Testis (tissue), 3 donors: ENCODE results near the gene POLN. TPM values are rescaled to one million over a fixed set of nuclear protein-coding genes. Genes with fewer than 3 reads are reported as not detected.

Experiments
- DNase-seq: peaks from one replicate; pipeline ENCODE4 v3.0.0-alpha.2; 2019
- H3K27ac ChIP-seq, 2 donors: fragments of 200-600 bp; sonication (generic); one replicate each; pipeline ENCODE4 v1.5.1; 2019
- H3K27me3 ChIP-seq: fragments of 200-600 bp; sonication (generic); one replicate; pipeline ENCODE4 v1.5.1; 2019
- H3K36me3 ChIP-seq: fragments of 200-600 bp; sonication (generic); one replicate; pipeline ENCODE4 v1.5.1; 2017; ENCODE audit warnings: low read depth; ENCODE audit errors: missing control alignments
- H3K4me1 ChIP-seq: fragments of 200-600 bp; sonication (generic); one replicate; pipeline ENCODE4 v1.5.1; 2019
- H3K4me3 ChIP-seq, 2 donors: fragments of 200-600 bp; sonication (generic); one replicate each; pipeline ENCODE4 v1.5.1; 2017 to 2019
- H3K9me3 ChIP-seq: fragments of 200-600 bp; sonication (generic); one replicate; pipeline ENCODE4 v1.5.1; 2017
- POLR2A ChIP-seq: fragments of 450-650 bp; IDR thresholded peaks from one replicate; pipeline ENCODE4 v1.6.1; 2017; ENCODE audit warnings: antibody characterized with exemption, mild to moderate bottlenecking, moderate library complexity
- WGBS, 2 donors: methylation state at CpG; one replicate each; pipeline ENCODE4 v1.1.5; 2018; 5-methylcytosine and 5-hydroxymethylcytosine counted together
- intact Hi-C: fragments of 100-400 bp; cut with DNase I; formaldehyde crosslinking; loops from one replicate; pipeline ENCODE4 v1.15.1; 2023; ENCODE audit warnings: low total_unique reads
- polyA plus RNA-seq: library from polyadenylated mRNA; stranded (reverse); fragments of 350-450 nt; fragmentation: Illumina TruSeq; extraction: RNeasy Lipid Tissue Mini Kit (QIAGEN cat#74804); gene quantifications from one replicate; pipeline ENCODE4 v1.2.3, GENCODE V29; 2014; ENCODE audit warnings: low read depth, low replicate concordance; ENCODE audit not compliant: insufficient read depth
- total RNA-seq, 2 donors: library from RNA; depleted of rRNA; stranded (reverse); fragments of >200 nt; gene quantifications; one replicate each; pipeline ENCODE4 v1.2.3, GENCODE V29; 2016
- TF ChIP-seq, protein P1 (sequence below), 3 experiments: fragments of 450-650 bp in 2 of 3; fragments of 200-600 bp in 1 of 3; sonication (generic) in 1 of 3; IDR thresholded peaks; one replicate each; pipeline ENCODE4 v1.5.1; 2016 to 2019; ENCODE audit warnings: antibody characterized with exemption in 3 of 3, mild to moderate bottlenecking in 2 of 3, moderate library complexity in 1 of 3

The POLN gene
- total and polyA plus RNA-seq, 3 donors from 2014 or later = 12.2 to 23.7 (median 22.9) TPM

DNA sequence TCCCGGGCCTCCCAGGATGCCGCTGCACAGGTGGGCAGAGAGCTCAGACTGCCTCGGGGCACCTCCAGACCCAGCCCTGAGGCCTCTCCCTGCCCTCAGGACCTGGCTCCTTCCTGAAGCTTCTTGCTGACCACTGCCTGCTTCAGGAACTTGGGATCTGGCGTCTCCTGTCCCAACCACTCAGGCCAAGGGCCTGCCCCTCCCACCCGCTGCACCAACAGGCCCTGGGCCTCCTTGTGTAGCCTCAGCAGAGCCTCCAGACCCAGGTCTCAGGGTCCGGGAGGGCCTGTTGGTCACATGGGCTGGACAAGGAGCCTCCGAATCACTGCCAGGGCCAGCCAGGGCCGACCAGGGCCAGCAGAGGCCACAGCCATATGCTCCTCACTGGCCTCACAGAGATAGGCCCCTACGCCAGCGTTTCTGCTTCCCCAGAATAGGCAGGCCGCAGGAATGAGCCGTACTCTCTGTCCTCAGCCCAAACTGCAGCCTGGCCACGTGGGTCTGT is 17.2 kb upstream of the POLN start:
- no peak overlapping the region for H3K4me3 ChIP-seq
- intact Hi-C loops = no loop called here
- 38% methylated on average over 4 to 13 of the region's 13 CpGs for WGBS, 2 donors
- H3K4me1 ChIP-seq = peaks cover 66% of the 10 kb centered on the region
- no peak for TF ChIP-seq POLR2A
- TF ChIP-seq, protein P1, sequence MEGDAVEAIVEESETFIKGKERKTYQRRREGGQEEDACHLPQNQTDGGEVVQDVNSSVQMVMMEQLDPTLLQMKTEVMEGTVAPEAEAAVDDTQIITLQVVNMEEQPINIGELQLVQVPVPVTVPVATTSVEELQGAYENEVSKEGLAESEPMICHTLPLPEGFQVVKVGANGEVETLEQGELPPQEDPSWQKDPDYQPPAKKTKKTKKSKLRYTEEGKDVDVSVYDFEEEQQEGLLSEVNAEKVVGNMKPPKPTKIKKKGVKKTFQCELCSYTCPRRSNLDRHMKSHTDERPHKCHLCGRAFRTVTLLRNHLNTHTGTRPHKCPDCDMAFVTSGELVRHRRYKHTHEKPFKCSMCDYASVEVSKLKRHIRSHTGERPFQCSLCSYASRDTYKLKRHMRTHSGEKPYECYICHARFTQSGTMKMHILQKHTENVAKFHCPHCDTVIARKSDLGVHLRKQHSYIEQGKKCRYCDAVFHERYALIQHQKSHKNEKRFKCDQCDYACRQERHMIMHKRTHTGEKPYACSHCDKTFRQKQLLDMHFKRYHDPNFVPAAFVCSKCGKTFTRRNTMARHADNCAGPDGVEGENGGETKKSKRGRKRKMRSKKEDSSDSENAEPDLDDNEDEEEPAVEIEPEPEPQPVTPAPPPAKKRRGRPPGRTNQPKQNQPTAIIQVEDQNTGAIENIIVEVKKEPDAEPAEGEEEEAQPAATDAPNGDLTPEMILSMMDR (IDR thresholded peaks at IDR 0.05) = no peak
- H3K9me3 ChIP-seq = no peaks in the 10 kb centered on the region
- H3K27me3 ChIP-seq = no peaks in the 10 kb centered on the region
- no peaks in the 10 kb centered on the region for H3K36me3 ChIP-seq
- peak overlapping the region; percentile 93 to 98 for H3K27ac ChIP-seq
- peak; percentile 64 for DNase-seq

DNA sequence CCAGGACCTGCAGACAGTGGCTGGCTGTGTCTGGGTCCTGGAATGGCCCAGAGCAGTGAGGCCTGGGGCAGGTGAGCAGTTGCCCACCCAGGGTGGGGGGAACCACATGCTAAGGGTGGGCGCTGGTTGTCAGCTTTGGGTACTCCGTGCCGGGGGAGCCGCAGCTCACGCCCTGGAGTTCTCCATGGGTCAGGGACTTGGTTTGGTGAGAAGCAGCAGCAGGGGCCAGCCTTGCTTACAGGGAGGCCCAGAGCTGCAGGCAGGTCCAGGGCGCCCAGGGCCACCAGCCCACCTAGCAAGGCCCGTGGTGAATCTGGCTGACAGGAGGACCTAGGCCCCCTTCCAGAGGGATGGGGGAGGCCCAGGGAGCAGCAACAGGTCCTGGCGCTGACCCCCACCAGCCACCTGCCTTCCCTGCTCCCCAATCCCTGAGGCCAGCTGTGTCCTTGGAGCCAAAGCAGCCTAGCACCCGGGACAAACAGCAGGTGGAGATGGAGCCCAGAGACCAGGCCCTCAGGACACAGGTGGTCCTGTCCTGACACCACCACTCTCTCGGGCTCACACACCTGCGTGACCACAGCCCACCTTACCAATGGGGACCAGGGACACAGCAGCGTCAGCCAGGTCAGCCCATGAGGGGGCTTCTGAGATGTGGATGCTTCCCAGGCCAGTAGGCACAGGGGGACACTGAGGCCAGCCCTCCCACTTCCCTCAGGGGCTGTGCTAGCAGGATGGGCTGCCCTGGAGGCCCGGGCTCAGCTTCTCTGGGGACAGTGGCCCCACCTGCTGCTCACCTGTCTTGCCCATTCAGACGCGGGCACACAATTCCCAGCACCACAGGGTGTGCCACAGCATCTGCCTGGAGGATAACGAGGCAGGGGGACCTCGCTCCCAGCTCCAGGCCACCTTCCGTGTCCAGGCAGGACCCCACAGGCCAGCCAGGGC is 16.4 kb upstream of the POLN start:
- no peaks in the 10 kb centered on the region for H3K36me3 ChIP-seq
- no peaks in the 10 kb centered on the region for H3K27me3 ChIP-seq
- 70% methylated on average over 16 of the region's 18 CpGs; no CpG with 5 or more reads in 1 of the 2 donors for WGBS, 2 donors
- intact Hi-C loops = no loop called here
- peak overlapping the region; percentile 93 to 98 for H3K27ac ChIP-seq
- TF ChIP-seq POLR2A = no peak
- TF ChIP-seq, protein P1 (IDR thresholded peaks at IDR 0.05) = no peak
- peak; percentile 22 for DNase-seq
- no peaks in the 10 kb centered on the region for H3K9me3 ChIP-seq
- H3K4me3 ChIP-seq = no peak overlapping the region
- H3K4me1 ChIP-seq = peaks cover 66% of the 10 kb centered on the region

DNA sequence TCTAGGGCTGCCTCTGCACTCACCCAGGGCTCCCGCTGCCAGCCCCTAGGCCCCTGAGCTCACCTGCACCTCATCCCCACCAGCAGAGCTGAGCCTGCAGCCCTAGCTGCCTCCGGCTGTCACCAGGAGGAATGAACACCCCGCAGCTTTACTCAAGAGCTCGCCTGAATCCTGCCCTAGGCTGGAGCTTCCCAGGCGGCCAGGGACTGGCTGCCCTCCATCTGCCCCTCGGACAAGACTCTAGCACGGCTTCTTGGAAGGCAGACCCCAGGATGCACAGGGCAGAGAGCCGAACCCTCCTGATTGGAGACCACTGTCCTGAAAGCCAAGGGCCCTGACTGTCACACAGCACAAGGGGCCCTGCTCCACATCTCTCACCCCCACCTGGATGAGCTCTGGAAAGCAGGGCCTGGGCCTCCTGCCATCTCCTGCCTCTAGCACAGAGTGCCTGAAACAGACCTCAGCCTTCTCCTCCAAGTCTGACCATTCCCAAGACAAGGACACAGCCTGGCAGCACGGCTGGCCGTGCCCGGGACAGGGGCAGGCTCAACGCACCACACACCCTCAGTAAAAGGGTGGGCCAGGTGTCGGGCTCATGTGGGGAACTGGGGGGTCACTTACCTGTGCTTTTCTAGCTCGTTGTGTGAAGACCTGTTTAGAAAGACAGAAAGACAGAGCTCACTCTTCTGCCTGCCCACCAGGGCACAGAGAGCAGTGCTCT is 15.6 kb upstream of the POLN start:
- no peaks in the 10 kb centered on the region for H3K36me3 ChIP-seq
- no peaks in the 10 kb centered on the region for H3K27me3 ChIP-seq
- no peaks in the 10 kb centered on the region for H3K9me3 ChIP-seq
- WGBS, 2 donors = 44 to 76% methylated on average over 5 to 11 of the region's 14 CpGs
- intact Hi-C loops = no loop called here
- no peak overlapping the region for H3K4me3 ChIP-seq
- TF ChIP-seq, protein P1 (IDR thresholded peaks at IDR 0.05) = no peak
- TF ChIP-seq POLR2A = no peak
- H3K27ac ChIP-seq = peak overlapping the region; percentile 93 to 98
- peak; percentile 36 for DNase-seq
- peaks cover 66% of the 10 kb centered on the region for H3K4me1 ChIP-seq

DNA sequence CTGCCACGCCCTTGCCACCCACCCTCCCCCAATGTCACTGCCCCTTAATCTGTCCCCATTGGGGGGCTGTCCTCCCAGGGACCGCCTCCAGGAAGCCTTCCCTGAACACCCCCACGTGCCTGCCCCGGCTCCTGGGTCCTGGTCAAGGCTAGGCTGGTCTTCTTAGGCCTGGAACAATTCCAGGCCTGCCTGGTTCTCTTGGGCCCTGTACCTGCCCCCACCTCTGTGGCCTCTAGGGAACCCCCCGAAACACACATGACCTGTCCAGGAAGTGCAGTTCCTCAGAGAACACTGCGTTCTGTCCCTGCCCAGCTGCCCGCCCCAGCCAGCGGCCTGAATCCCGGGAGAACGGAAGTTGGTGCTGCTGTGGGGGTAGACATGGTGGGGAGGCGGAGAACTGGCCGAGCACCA is 14.9 kb upstream of the POLN start:
- Histone ChIP-seq H3K4me3 (no peak overlapping the region), H3K36me3 (no peaks in the 10 kb centered on the region), H3K27ac (peak overlapping the region; percentile 93 to 98), H3K9me3 (no peaks in the 10 kb centered on the region), H3K27me3 (no peaks in the 10 kb centered on the region), H3K4me1 (peaks cover 66% of the 10 kb centered on the region)
- TF ChIP-seq, protein P1 (IDR thresholded peaks at IDR 0.05) = no peak
- no peak for TF ChIP-seq POLR2A
- DNase-seq = peak; percentile 61
- WGBS, 2 donors = 28 to 47% methylated on average over 2 to 12 of the region's 12 CpGs
- intact Hi-C loops = no loop called here
